ENCODE results near the gene TGFA.

GRCh38 chr2:70554338-70554892 lies 789 bp upstream of the TGFA start:
- TF ChIP-seq POLR2AphosphoS5 (IDR thresholded peaks at IDR 0.05) (no peak), POLR2A (IDR thresholded peaks at IDR 0.05) (no peak), CTCF (IDR thresholded peaks at IDR 0.05) (peak in 1 of 7 experiments; percentile 20), EP300 (IDR thresholded peaks at IDR 0.05) (no peak)
